Measurements from ENCODE around the gene SPARCL1.
"Not testable (repeated sequence)": the region's sequence is repeated elsewhere in the genome, so short reads cannot be mapped to it uniquely, and the experiment has no call there.

SPARCL1 gene

GRCh38 chr4:87446375-87446774 is 82.8 kb downstream of the SPARCL1 start:
- DNase-seq (ENCODE audit: low spot score) = not testable (repeated sequence)

GRCh38 chr4:87445964-87446363 is 83.2 kb downstream of the SPARCL1 start:
- DNase-seq (ENCODE audit: low spot score) = no peak

- no peak for DNase-seq (ENCODE audit: low spot score)
Observed at GRCh38 chr4:87444741-87445140, 84.4 kb downstream of the SPARCL1 start.

- DNase-seq (ENCODE audit: low spot score) = no peak
Observed at GRCh38 chr4:87442889-87443288, 86.3 kb downstream of the SPARCL1 start.

- DNase-seq (ENCODE audit: low spot score) = no peak
Observed at GRCh38 chr4:87433342-87433741, 95.8 kb downstream of the SPARCL1 start.

- no peak for DNase-seq (ENCODE audit: low spot score)
Observed at GRCh38 chr4:87430038-87430437, 99.1 kb downstream of the SPARCL1 start.

- no peak for DNase-seq (ENCODE audit: low spot score)
Observed at GRCh38 chr4:87428979-87429378, 100.2 kb downstream of the SPARCL1 start.

- DNase-seq (ENCODE audit: low spot score) = no peak
Observed at GRCh38 chr4:87427518-87427868, 101.7 kb downstream of the SPARCL1 start.

GRCh38 chr4:87426865-87427517 is 102.2 kb downstream of the SPARCL1 start:
- no peak for DNase-seq (ENCODE audit: low spot score)

GRCh38 chr4:87425711-87426110 is 103.5 kb downstream of the SPARCL1 start:
- no peak for DNase-seq (ENCODE audit: low spot score)

- DNase-seq (ENCODE audit: low spot score) = not testable (repeated sequence)
Observed at GRCh38 chr4:87424099-87424543, 105.1 kb downstream of the SPARCL1 start.

All from CD4-positive, alpha-beta T cell treated with Interleukin-6 at 100 ng/mL for 8 hours (primary cell).